ENCODE results near the gene APRT. TPM values are rescaled to one million over a fixed set of nuclear protein-coding genes. Genes with fewer than 3 reads are reported as not detected.

APRT gene
- total and polyA plus RNA-seq, 9 of the 15 experiments (the other 6 are each of a cell fraction or from before 2014, with no cell fraction given): 41.7 to 409 (median 146) TPM

DNA sequence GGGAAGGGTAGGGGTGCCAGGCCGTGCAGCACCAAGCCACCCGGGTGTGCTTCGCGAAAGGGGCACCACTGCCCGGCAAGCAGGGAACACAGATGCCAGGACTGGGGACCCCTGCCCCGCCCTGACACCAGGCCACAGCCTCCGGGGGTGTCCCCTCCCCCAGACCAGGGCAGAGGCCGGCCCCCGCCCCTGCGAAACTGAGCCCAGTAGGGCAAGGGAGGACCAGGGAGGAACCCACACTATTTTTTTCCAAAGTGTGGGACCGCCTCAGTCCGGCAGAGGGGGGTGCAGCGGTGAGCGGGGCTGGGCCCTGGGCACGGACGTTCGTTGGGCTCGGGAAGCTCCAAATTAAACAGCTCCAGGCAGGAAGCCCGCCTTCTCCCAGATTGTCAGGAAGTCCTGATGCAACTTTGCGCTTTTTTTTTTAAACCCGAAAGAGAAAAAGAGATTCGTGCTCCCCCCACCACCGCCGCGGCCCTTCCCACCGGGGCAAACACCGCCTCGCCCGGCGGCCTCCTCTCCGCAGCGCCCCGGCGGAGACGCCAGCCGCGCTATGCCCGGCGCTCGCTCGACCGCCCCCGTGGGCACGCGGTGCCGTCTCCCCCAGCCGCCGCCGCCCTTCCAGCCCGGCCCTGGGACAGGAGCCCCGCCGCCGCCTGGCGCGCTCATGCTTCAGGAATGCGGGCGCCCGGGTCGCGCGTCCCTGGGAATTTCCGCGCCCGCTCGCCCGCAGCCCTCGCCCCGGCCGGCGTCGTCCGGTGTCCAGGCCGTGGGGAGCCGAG is 27.5 kb downstream of the APRT start:
- peaks cover 38 to 70% of the 10 kb centered on the region in 2 experiments for H3K4me1 ChIP-seq (replicated peaks in 1 of 2; ENCODE audit: control insufficient read depth in 2 of 2, insufficient read depth in 2 of 2, low read length in 2 of 2)
- BruUV-seq (replicated peaks): no TSS peak
- H2AFZ ChIP-seq (ENCODE audit: low read depth, low read length): no peak overlapping the region
- peaks cover 26% of the 10 kb centered on the region; the same call in 1 of the 2 replicates for H4K20me1 ChIP-seq (replicated peaks; ENCODE audit: control insufficient read depth, insufficient read depth, low read length)
- in situ Hi-C loops (cut with MboI): no loop called here
- ChIA-PET POLR2A (interaction anchor here (0.5 to 7.0 kb wide), 12 partner anchors 8 to 723 kb away, joined by 3 to 124 read pairs (median 4); partner anchors contain the start of gene APRT), CTCF (ENCODE audit: low intra/inter-chr PET ratio) (interaction anchor here (0.6 to 3.3 kb wide), 5 partner anchors 28 to 524 kb away, joined by 3 to 51 read pairs (median 5); no protein-coding TSS in a partner anchor)
- H3K4me3 ChIP-seq: peak overlapping the region; percentile 70
- H3K27ac ChIP-seq (ENCODE audit: extremely low read depth, low read depth, low read length): peak overlapping the region; percentile 93
- H3K4me2 ChIP-seq (ENCODE audit: insufficient read depth, low read length): peak overlapping the region; percentile 78
- H3K27me3 ChIP-seq (ENCODE audit: control insufficient read depth in 2 of 2, insufficient read depth in 2 of 2, low read length in 2 of 2): no peaks in the 10 kb centered on the region
- intact Hi-C loops (cut with micrococcal nuclease): loop anchor here (2.0 kb wide), 2 partner anchors 13 to 47 kb away; no protein-coding TSS in a partner anchor
- peaks cover 5% of the 10 kb centered on the region for H3K9me1 ChIP-seq (ENCODE audit: control insufficient read depth, insufficient read depth, low read length)
- ATAC-seq: peak; percentile 60
- FAIRE-seq: no peak
- peaks cover 65% of the 10 kb centered on the region for H3K79me2 ChIP-seq (ENCODE audit: control insufficient read depth, insufficient read depth, low read length)
- peak overlapping the region; percentile 90 to 99 for H3K9ac ChIP-seq (ENCODE audit: insufficient read depth in 1 of 2, low read depth in 2 of 2, low read length in 2 of 2)
- no peaks in the 10 kb centered on the region for H3K9me3 ChIP-seq (replicated peaks; ENCODE audit: control insufficient read depth, insufficient read depth, low read depth, low read length)
- peak; percentile 76 to 79 (median 77) for DNase-seq (ENCODE audit: extremely low read depth in 1 of 4, low spot score in 3 of 4)
- H3K36me3 ChIP-seq (ENCODE audit: control insufficient read depth, insufficient read depth, low read length): peaks cover 24% of the 10 kb centered on the region
- WGBS (ENCODE audit: insufficient coverage, low coverage, missing lambda C conversion rate): under 1% methylated on average over 63 of the region's 74 CpGs
- TF ChIP-seq, protein P1, sequence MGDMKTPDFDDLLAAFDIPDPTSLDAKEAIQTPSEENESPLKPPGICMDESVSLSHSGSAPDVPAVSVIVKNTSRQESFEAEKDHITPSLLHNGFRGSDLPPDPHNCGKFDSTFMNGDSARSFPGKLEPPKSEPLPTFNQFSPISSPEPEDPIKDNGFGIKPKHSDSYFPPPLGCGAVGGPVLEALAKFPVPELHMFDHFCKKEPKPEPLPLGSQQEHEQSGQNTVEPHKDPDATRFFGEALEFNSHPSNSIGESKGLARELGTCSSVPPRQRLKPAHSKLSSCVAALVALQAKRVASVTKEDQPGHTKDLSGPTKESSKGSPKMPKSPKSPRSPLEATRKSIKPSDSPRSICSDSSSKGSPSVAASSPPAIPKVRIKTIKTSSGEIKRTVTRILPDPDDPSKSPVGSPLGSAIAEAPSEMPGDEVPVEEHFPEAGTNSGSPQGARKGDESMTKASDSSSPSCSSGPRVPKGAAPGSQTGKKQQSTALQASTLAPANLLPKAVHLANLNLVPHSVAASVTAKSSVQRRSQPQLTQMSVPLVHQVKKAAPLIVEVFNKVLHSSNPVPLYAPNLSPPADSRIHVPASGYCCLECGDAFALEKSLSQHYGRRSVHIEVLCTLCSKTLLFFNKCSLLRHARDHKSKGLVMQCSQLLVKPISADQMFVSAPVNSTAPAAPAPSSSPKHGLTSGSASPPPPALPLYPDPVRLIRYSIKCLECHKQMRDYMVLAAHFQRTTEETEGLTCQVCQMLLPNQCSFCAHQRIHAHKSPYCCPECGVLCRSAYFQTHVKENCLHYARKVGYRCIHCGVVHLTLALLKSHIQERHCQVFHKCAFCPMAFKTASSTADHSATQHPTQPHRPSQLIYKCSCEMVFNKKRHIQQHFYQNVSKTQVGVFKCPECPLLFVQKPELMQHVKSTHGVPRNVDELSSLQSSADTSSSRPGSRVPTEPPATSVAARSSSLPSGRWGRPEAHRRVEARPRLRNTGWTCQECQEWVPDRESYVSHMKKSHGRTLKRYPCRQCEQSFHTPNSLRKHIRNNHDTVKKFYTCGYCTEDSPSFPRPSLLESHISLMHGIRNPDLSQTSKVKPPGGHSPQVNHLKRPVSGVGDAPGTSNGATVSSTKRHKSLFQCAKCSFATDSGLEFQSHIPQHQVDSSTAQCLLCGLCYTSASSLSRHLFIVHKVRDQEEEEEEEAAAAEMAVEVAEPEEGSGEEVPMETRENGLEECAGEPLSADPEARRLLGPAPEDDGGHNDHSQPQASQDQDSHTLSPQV (IDR thresholded peaks at IDR 0.05): peak; percentile 51; the same call in 1 of the 2 replicates
- 0 out of 2 replicates have a peak, but pooled peaks have one; percentile 9 for TF ChIP-seq ELF1 (tag; IDR thresholded peaks at IDR 0.05)
- TF ChIP-seq THRAP3 (IDR thresholded peaks at IDR 0.05; ENCODE audit: borderline replicate concordance): no peak
- TF ChIP-seq ERF (CRISPR knock-in tag; IDR thresholded peaks at IDR 0.05): 0 out of 2 replicates have a peak, but pooled peaks have one; percentile 40
- no peak for TF ChIP-seq NCOA2 (IDR thresholded peaks at IDR 0.05; ENCODE audit: partially characterized antibody in 2 of 2)
- TF ChIP-seq ZNF12 (CRISPR knock-in tag; IDR thresholded peaks at IDR 0.05): 0 out of 2 replicates have a peak, but pooled peaks have one; percentile 64
- peak in 1 of 2 experiments; percentile 51; a peak in 2 of 4 replicates for TF ChIP-seq SRF (CRISPR knock-in tag; IDR thresholded peaks at IDR 0.05)
- TF ChIP-seq, protein P2, sequence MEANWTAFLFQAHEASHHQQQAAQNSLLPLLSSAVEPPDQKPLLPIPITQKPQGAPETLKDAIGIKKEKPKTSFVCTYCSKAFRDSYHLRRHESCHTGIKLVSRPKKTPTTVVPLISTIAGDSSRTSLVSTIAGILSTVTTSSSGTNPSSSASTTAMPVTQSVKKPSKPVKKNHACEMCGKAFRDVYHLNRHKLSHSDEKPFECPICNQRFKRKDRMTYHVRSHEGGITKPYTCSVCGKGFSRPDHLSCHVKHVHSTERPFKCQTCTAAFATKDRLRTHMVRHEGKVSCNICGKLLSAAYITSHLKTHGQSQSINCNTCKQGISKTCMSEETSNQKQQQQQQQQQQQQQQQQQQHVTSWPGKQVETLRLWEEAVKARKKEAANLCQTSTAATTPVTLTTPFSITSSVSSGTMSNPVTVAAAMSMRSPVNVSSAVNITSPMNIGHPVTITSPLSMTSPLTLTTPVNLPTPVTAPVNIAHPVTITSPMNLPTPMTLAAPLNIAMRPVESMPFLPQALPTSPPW (CRISPR knock-in tag; IDR thresholded peaks at IDR 0.05): peak; percentile 69
- 0 out of 2 replicates have a peak, but pooled peaks have one; percentile 1 for TF ChIP-seq TAF15 (IDR thresholded peaks at IDR 0.05; ENCODE audit: low read depth, low read length)
- peak; percentile 38; the same call in 1 of the 2 replicates for TF ChIP-seq SUPT5H (IDR thresholded peaks at IDR 0.05)
- TF ChIP-seq ZC3H4 (CRISPR knock-in tag; IDR thresholded peaks at IDR 0.05; ENCODE audit: borderline replicate concordance): peak; percentile 83; the same call in 1 of the 2 replicates
